Cardiac fibroblast (primary cell): ENCODE results near the gene RBPJ.

Experiments
- DNase-seq, 2 donors: peaks; one replicate each; pipeline versions ENCODE4 v3.0.0 to v3.0.0-alpha.2; 2010; ENCODE audit warnings: low read depth in 2 of 2
- H3K4me3 ChIP-seq, 2 donors: replicated peaks in 1 of 2; 1 replicate in 1 of 2; 2 replicates in 1 of 2; pipeline ENCODE4 v1.5.1; 2011; ENCODE audit warnings: low read depth in 2 of 2, low read length in 2 of 2, mild to moderate bottlenecking in 2 of 2, moderate library complexity in 1 of 2
- CTCF ChIP-seq: IDR thresholded peaks from one replicate; pipeline ENCODE4 v1.5.1; 2011; ENCODE audit warnings: low read depth, mild to moderate bottlenecking, low read length, inconsistent platforms

Gene RBPJ

GRCh38 chr4:26433556-26433955, 112.7 kb downstream of the RBPJ start:
- no peak for TF ChIP-seq CTCF
- peak in 1 of 2 donors; percentile 22 for DNase-seq
- no peak overlapping the region for H3K4me3 ChIP-seq

- DNase-seq = peak; percentile 61 to 70
- no peak overlapping the region for H3K4me3 ChIP-seq
- no peak for TF ChIP-seq CTCF
These were observed 113.3 kb downstream of the RBPJ start for GRCh38 chr4:26434030-26434639.

- H3K4me3 ChIP-seq = no peak overlapping the region
- TF ChIP-seq CTCF = no peak
- DNase-seq = peak; percentile 57 to 67
These were observed 120.3 kb downstream of the RBPJ start for GRCh38 chr4:26441102-26441501.

GRCh38 chr4:26441771-26442170, 121.0 kb downstream of the RBPJ start:
- no peak for TF ChIP-seq CTCF
- no peak overlapping the region for H3K4me3 ChIP-seq
- no peak for DNase-seq

- TF ChIP-seq CTCF = no peak
These were observed 126.6 kb downstream of the RBPJ start for GRCh38 chr4:26447378-26447777.

GRCh38 chr4:26450418-26450817, 129.6 kb downstream of the RBPJ start:
- TF ChIP-seq CTCF = no peak
- no peak for DNase-seq
- H3K4me3 ChIP-seq = no peak overlapping the region

More at GRCh38 chr4:26447378-26447777, 126.6 kb downstream of the RBPJ start:
- no peak for DNase-seq
- H3K4me3 ChIP-seq = no peak overlapping the region

GRCh38 chr4:26451597-26451996, 130.8 kb downstream of the RBPJ start:
- no peak for TF ChIP-seq CTCF
- DNase-seq = no peak
- no peak overlapping the region for H3K4me3 ChIP-seq
